ENCODE results near the gene GCC1. TPM values are rescaled to one million over a fixed set of nuclear protein-coding genes. Genes with fewer than 3 reads are reported as not detected.

GCC1 gene
- total and polyA plus RNA-seq, 8 donors = 11.1 to 16.9 (median 13.1) TPM

DNA sequence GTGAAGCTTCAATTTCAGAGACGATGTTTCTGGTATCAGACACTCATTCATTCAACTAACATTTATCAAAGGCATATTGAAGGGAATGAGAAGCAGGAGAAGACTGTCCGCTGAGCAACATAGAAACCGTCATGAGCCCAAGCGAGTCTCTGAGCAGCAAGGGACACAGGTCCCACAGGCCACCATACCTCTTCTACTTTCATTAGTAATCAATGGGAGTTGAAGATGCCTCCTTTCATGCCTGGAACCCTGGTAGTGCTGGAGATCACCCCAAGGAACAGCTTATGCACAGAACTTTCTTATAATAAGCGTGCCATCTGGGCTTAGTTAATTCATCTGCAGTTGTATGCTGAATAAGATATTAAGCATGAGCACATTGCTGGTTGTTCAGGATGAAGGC, 31.3 kb upstream of the GCC1 start:
- ATAC-seq = no peak
- no peak overlapping the region for H3K27ac ChIP-seq
- H3K27me3 ChIP-seq = peaks cover 17 to 83% of the 10 kb centered on the region in 2 donors
- TF ChIP-seq, protein P1, sequence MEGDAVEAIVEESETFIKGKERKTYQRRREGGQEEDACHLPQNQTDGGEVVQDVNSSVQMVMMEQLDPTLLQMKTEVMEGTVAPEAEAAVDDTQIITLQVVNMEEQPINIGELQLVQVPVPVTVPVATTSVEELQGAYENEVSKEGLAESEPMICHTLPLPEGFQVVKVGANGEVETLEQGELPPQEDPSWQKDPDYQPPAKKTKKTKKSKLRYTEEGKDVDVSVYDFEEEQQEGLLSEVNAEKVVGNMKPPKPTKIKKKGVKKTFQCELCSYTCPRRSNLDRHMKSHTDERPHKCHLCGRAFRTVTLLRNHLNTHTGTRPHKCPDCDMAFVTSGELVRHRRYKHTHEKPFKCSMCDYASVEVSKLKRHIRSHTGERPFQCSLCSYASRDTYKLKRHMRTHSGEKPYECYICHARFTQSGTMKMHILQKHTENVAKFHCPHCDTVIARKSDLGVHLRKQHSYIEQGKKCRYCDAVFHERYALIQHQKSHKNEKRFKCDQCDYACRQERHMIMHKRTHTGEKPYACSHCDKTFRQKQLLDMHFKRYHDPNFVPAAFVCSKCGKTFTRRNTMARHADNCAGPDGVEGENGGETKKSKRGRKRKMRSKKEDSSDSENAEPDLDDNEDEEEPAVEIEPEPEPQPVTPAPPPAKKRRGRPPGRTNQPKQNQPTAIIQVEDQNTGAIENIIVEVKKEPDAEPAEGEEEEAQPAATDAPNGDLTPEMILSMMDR (IDR thresholded peaks at IDR 0.05) = no peak
- no peaks in the 10 kb centered on the region for H3K4me1 ChIP-seq
- intact Hi-C loops (cut with DNase I) = no loop called here
- no peaks in the 10 kb centered on the region for H3K9me3 ChIP-seq
- H3K4me3 ChIP-seq = no peak overlapping the region
- no peak for DNase-seq
- H3K36me3 ChIP-seq = no peaks in the 10 kb centered on the region

DNA sequence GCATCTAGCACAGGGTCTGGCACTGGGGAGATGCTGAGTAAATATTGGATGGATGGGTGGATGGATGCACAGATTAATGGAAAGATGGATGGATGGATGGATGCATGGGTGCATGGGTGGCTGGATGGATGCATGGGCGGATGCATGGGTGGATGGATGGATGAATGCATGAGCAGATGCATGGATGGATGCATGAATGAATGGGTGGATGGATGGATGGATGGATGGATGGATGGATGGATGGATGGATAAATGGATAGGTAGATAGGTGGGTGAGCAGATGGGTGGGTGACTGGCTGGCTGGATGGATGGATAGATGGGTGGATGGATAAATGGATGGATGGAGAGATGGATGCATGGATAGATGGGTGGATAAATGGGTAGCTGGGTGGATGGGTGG, 26.9 kb upstream of the GCC1 start:
- Histone ChIP-seq H3K27ac (no peak overlapping the region), H3K36me3 (no peaks in the 10 kb centered on the region), H3K27me3 (peaks cover 0 to 39% of the 10 kb centered on the region in 2 donors), H3K9me3 (peaks cover 0 to 18% of the 10 kb centered on the region in 2 donors), H3K4me1 (no peaks in the 10 kb centered on the region), H3K4me3 (no peak overlapping the region)
- TF ChIP-seq, protein P1 (IDR thresholded peaks at IDR 0.05) = no peak
- ATAC-seq (no peak), DNase-seq (no peak)
- intact Hi-C loops (cut with DNase I) = no loop called here

GRCh38 chr7:127609297-127609696, 23.9 kb upstream of the GCC1 start:
- intact Hi-C loops (cut with DNase I) = no loop called here
- Histone ChIP-seq H3K9me3 (peaks cover 0 to 18% of the 10 kb centered on the region in 2 donors), H3K4me1 (no peaks in the 10 kb centered on the region), H3K4me3 (no peak overlapping the region), H3K27ac (no peak overlapping the region), H3K36me3 (no peaks in the 10 kb centered on the region), H3K27me3 (peaks cover 0 to 11% of the 10 kb centered on the region in 2 donors)
- DNase-seq (no peak), ATAC-seq (no peak)
- TF ChIP-seq, protein P1 (IDR thresholded peaks at IDR 0.05) = no peak

DNA sequence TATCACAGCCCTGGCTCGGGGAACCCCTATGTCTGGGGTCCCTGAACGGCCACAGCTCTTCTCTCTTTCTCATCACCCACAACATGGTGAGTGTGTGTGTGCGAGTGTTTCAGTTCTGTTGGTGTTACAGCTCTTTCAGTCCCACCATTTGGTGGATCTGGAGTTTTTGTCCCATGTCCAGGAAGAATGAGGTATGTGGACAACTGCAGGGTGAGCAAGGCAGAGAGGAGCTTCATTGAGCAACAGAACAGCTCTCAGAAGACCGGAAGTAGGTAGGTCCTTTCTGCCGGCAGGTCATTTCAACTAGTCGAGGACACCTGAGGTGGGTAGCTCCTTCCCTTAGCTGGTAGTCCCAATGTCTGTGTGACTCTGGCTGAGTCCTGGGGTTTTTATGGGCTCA, 23.1 kb upstream of the GCC1 start:
- TF ChIP-seq, protein P1 (IDR thresholded peaks at IDR 0.05) = no peak
- Histone ChIP-seq H3K27me3 (peaks cover 0 to 4% of the 10 kb centered on the region in 2 donors), H3K4me1 (no peaks in the 10 kb centered on the region), H3K36me3 (no peaks in the 10 kb centered on the region), H3K4me3 (no peak overlapping the region), H3K27ac (no peak overlapping the region), H3K9me3 (peaks cover 0 to 18% of the 10 kb centered on the region in 2 donors)
- no peak for DNase-seq
- intact Hi-C loops (cut with DNase I) = no loop called here
- no peak for ATAC-seq

DNA sequence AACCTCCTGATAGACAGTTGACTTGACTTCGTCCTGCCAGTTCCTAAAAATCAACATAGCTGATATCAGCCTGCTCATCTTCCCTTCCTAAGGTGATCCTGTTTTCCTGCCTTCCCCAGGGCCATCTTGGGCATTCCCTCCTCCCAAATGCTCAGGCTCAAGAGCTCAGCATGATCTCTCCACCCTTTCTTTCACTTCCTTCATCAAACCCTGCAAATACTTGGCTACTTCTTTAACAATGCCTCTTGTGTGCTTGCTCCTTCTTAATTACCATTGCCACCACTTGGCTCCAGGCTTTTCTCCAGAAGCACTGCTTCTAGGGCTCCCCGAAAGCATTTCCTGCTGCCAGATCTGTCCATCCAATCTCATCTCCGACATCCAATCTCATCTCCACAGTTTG, 15.5 kb upstream of the GCC1 start:
- intact Hi-C loops (cut with DNase I) = no loop called here
- no peak for DNase-seq
- Histone ChIP-seq H3K27me3 (no peaks in the 10 kb centered on the region), H3K4me1 (no peaks in the 10 kb centered on the region), H3K4me3 (no peak overlapping the region), H3K27ac (no peak overlapping the region), H3K9me3 (no peaks in the 10 kb centered on the region), H3K36me3 (no peaks in the 10 kb centered on the region)
- TF ChIP-seq, protein P1 (IDR thresholded peaks at IDR 0.05) = no peak
- ATAC-seq = no peak
